ENCODE results near the gene CCL22.
"Not testable (repeated sequence)": the region's sequence is repeated elsewhere in the genome, so short reads cannot be mapped to it uniquely, and the experiment has no call there.

Gene CCL22

GRCh38 chr16:57358527-57359095 lies at the start of gene CCL22:
CCL22 (plus strand) TSS chr16:57358783; CDS start chr16:57358817, 34 bp downstream.
- DNase-seq (ENCODE audit: low spot score) = no peak

- no peak for DNase-seq (ENCODE audit: low spot score)
These were observed 47.8 kb upstream of the CCL22 start for GRCh38 chr16:57310801-57311200.

GRCh38 chr16:57313509-57313908 lies 45.1 kb upstream of the CCL22 start:
- no peak for DNase-seq (ENCODE audit: low spot score)

DNA sequence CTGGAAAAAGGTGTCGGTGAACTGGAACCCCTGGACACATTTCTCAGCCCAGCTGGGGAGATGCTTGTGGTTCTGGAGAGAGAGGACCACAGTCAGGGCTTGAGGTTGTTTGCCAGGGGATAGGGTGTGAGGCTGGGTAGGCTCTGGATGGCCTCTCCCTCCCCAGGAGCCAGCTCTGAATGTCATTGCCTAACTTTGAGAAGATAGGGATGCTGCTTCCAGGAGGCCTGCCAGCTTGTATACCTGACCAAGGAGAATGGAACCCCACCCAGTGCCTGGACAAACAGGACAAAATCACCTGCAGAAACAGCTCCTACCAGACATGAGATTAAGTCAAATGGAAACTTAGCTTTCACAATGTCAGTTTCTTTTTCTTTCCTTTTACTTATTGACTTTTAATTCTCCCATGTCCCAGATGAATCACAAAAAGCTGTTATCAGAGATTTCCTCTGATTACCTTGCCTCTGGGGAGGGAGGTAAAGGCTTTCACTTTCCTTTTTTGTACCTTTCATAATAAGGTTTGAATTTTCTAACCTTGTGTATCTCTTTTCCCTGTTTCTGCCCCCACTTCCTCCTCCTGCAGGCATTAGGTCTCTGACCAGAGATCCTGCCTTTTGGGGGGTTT lies 44.3 kb upstream of the CCL22 start:
- no peak for DNase-seq (ENCODE audit: low spot score)

DNA sequence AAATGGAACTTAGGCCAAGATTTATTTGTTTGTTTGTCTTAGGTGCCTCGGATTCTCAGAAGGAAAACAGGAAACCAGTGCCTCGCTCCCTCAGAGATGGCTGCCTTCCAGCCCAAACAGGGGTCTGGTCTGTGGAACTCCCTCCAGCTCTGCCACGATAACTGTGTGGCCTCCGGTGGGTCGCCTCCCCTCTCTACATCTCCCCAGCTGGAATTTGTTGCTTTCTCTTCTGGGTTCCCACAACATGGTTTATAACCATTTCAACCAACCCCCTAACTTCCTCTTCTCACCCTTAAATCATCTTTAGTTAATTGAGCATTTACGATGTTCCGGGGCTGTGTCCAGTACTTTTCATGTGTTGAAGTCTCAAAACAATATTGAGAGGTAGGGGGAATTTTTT lies 43.2 kb upstream of the CCL22 start:
- no peak for DNase-seq (ENCODE audit: low spot score)

- no peak for DNase-seq (ENCODE audit: low spot score)
These were observed 42.1 kb upstream of the CCL22 start for GRCh38 chr16:57316390-57317017.

DNA sequence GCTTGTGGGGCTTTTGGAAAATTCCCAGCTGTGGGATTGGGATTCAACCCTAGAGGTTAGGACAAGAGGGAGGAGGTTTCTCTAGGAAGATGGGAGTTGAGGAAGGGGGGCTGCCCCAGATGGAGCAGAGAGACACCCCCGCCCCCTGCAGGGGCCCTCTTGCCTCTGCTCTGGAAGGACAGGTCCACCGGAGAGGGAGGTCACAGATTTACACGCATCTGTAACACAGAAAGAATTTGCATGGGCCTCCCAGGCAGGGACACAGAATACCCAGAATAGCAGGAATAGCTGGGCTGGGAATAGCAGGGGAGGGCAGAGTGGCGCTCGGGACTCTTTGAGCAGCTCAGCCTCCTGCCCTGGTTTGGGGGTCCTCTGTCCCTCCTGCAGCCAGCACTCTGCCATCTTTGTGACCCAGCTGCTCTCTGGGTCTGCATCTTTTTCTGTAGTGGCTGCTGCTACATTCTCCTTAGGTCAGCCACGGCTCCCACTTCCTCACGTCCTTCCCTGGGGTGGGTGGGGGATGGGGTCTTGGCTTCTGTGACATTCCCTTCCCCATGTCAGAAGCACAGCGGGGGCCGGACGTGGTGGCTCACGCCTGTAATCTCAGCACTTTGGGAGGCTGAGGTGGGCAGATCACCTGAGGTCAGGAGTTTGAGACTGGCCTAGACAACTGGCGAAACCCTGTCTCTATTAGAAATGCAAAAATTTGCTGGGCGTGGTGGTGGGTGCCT lies 40.2 kb upstream of the CCL22 start:
- DNase-seq (ENCODE audit: low spot score) = no peak

GRCh38 chr16:57319646-57320045 lies 38.9 kb upstream of the CCL22 start:
- no peak for DNase-seq (ENCODE audit: low spot score)

DNA sequence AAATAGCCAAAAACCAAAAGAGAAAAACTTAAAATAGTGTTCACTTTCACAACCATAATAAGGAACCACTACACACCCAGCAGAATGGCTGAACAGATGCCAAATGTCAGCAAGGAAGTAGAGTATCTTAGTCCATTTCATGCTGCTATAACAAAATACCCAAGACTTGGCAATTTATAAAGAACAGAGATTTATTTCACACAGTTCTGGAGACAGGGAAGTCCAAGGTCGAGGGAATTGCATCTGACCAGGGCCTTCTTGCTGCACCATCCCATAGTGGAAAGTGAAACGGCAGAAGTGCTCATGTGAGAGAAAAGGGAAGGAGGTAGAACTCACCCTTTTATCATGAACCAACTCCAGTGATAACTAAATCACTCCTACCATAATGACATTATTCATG lies 33.8 kb upstream of the CCL22 start:
- no peak for DNase-seq (ENCODE audit: low spot score)

- no peak for DNase-seq (ENCODE audit: low spot score)
These were observed 33.1 kb upstream of the CCL22 start for GRCh38 chr16:57325458-57325857.

- DNase-seq (ENCODE audit: low spot score) = no peak
These were observed 28.8 kb upstream of the CCL22 start for GRCh38 chr16:57329718-57330327.

DNA sequence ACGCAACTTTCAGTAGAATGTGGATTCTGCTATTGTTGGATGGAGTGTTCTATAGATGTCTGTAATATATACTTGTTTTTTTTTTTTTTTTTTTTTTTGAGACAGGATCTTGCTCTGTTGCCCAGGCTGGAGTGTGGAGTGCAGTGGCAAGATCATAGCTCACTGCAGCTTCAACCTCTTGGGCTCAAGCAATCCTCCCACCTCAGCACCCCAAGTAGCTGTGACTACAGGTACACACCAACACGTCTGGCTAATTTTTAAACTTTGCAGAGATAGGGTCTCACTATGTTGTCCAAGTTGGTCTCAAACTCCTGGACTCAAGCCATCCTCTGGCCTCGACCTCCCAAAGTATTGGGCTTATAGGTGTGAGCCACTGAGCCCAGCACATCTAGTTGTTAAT lies 27.2 kb upstream of the CCL22 start:
- DNase-seq (ENCODE audit: low spot score) = no peak

- DNase-seq (ENCODE audit: low spot score) = no peak
These were observed 25.2 kb upstream of the CCL22 start for GRCh38 chr16:57333402-57333801.

- no peak for DNase-seq (ENCODE audit: low spot score)
These were observed 23.2 kb upstream of the CCL22 start for GRCh38 chr16:57335366-57335765.

GRCh38 chr16:57341062-57341440 lies 17.5 kb upstream of the CCL22 start:
- no peak for DNase-seq (ENCODE audit: low spot score)

GRCh38 chr16:57341441-57342303 lies 16.9 kb upstream of the CCL22 start:
- DNase-seq (ENCODE audit: low spot score) = no peak

- not testable (repeated sequence) for DNase-seq (ENCODE audit: low spot score)
These were observed 16.0 kb upstream of the CCL22 start for GRCh38 chr16:57342606-57343005.

DNA sequence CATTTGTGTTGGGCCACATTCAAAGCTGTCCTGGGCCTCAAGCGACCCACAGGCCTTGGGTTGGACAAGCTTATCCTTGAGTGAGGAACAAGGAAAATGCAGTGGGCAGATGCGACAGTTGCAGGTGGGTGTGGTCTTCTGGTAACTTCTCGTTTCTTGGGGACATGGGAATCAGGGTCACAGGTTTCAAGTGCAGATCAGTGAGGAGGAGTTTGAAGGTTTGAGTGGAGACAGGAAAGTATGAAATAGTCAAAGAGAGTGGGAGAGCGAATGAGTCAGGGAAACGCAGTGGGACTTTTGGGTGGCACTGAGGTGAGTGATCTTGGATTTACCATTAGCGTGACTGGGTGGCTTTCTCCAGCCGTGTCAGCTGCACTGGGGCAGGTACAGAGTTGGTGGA lies 15.4 kb upstream of the CCL22 start:
- no peak for DNase-seq (ENCODE audit: low spot score)

DNA sequence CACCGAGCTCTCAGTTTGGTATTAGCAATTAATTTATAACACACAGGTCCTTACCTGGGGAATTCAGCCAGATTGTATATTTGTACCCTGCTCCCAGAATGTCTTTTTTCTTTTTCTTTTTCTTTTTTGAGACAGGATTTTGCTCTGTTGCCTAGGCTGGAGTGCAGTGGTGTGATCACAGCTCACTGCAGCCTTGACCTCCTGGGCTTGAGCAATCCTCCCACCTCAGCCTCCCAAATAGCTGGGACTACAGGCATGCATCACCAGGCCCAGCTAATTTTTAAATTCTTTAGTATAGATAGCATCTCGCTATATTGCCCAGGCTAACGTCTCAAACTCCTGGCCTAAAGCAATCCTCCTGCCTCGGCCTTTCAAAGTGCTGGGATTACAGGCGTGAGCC lies 14.5 kb upstream of the CCL22 start:
- DNase-seq (ENCODE audit: low spot score) = not testable (repeated sequence)

- DNase-seq (ENCODE audit: low spot score) = no peak
These were observed 13.6 kb upstream of the CCL22 start for GRCh38 chr16:57345021-57345420.

DNA sequence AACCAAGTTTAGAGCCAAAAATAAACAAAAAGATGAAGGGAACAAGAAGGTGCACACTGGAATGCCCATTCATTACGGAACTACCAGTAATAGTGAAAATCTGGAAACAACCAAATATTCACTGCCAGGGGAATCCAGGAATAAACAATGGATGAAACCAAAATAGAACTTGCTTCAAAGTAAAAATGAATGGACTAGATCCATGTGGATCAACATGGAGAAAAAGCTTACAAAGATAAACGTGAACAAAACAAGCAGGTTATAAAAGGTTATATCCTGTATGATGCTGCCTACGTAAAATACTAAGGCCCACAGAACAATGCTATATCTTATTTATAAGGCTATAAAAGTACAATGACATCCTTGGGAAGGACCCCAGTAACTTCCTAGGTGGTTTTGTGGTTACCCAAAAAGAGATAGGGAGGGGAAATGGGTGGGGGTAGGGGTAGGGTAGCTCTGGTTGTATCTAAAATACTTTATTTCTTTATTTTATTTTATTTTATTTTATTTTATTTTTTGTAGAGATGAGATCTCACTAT lies 12.8 kb upstream of the CCL22 start:
- no peak for DNase-seq (ENCODE audit: low spot score)
